ENCODE results near the gene FAM20B. TPM values are rescaled to one million over a fixed set of nuclear protein-coding genes. Genes with fewer than 3 reads are reported as not detected.

Gene FAM20B
- total and polyA plus RNA-seq, 2 donors (not counting 1 experiment from before 2014, with no cell fraction given) = 5.2 to 32.8 TPM

DNA sequence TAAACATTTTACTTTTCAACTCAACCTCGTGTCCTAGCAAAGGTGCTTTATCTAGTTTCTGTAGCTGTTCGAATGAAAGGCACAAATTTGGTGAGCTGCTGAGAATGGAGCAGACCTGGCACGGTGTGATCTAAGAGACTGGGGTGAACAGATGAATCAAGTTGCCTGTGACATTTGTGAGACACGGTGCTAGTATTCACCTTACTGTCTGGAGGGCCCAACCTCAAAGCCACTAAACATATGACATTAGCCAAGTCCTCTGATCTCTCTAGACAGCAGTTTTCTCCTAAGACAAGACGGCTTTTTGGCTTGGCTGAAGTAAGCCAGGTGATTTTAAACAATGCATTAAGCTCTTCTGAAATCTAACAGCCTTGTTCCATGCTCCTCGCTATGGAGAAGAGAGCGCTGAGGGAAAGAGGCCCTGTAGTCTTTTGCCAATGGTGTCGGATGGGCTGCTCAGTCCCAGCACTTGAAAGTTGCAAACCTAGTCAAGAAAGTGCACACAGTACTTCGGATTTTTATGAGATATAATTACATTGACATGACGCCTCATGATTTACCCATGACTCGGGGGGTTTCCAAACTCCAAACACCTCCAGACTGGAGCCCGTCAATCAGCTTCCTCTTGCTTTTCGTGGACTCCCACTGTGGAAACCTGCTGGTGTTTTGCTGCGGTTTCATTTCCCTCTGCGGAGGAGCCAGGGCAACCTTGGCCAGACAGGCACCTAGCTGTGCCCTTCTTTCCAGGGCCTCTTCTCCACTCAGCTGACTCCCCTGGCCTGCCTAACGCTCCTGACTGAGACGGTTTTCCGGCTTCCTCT is 55.4 kb downstream of the FAM20B start:
- peak; percentile 93 for DNase-seq
- H3K79me2 ChIP-seq (ENCODE audit: control insufficient read depth, insufficient read depth, low read length) = peaks cover 38% of the 10 kb centered on the region
- Mint-ChIP-seq H3K4me3 (peak overlapping the region; percentile 98), H3K9me3 (ENCODE audit: insufficient read depth) (no peaks in the 10 kb centered on the region), H3K4me1 (peaks cover 45% of the 10 kb centered on the region), H3K27ac (peak overlapping the region; percentile 97), H3K27me3 (no peaks in the 10 kb centered on the region)
- peak overlapping the region; percentile 72 to 95 (median 87) for H3K4me3 ChIP-seq (ENCODE audit: control extremely low read depth in 1 of 5, extremely low read depth in 1 of 5, insufficient read depth in 1 of 5, low read depth in 2 of 5, low read length in 4 of 5)
- 33% methylated on average over 15 of the region's 18 CpGs for WGBS (ENCODE audit: insufficient coverage)
- intact Hi-C loops (cut with micrococcal nuclease) = loop anchor here (1.0 to 5.0 kb wide), 8 partner anchors 46 to 801 kb away; partner anchors contain the start of genes ABL2, RALGPS2, SOAT1 and TOR1AIP1
- H2AFZ ChIP-seq (ENCODE audit: insufficient read depth, low read depth, low read length, poor library complexity, severe bottlenecking) = peak overlapping the region; percentile 59
- TF ChIP-seq EZH2 (IDR thresholded peaks at IDR 0.05; ENCODE audit: borderline replicate concordance, insufficient read depth, low read depth, low read length, poor library complexity, severe bottlenecking) = no peak
- no peak for TF ChIP-seq CTCF (IDR thresholded peaks at IDR 0.05)
- H3K4me1 ChIP-seq (ENCODE audit: control insufficient read depth in 2 of 2, insufficient read depth in 2 of 2, low read length in 2 of 2) = peaks cover 24 to 36% of the 10 kb centered on the region in 2 donors
- peak overlapping the region; percentile 94 to 95 for H3K27ac ChIP-seq (ENCODE audit: low read length in 2 of 2)
- no peaks in the 10 kb centered on the region for H3K27me3 ChIP-seq (replicated peaks in 1 of 4; ENCODE audit: control extremely low read depth in 1 of 4, control insufficient read depth in 3 of 4, insufficient read depth in 4 of 4, low read length in 3 of 4)
- ChIA-PET POLR2A (interaction anchor here (1.3 to 2.9 kb wide), 3 partner anchors 54 to 285 kb away, joined by 7 to 10 read pairs (median 7); partner anchors contain the start of genes AXDND1 and SOAT1), CTCF (interaction anchor here (0.6 to 11.5 kb wide), 11 partner anchors 24 to 730 kb away, joined by 3 to 183 read pairs (median 12); partner anchors contain the start of genes AXDND1 and SOAT1)
- H3K9me3 ChIP-seq (ENCODE audit: control extremely low read depth in 1 of 3, control insufficient read depth in 2 of 3, insufficient read depth in 1 of 3, low read length in 2 of 3) = no peaks in the 10 kb centered on the region
- H3K36me3 ChIP-seq (replicated peaks in 1 of 2; ENCODE audit: control extremely low read depth in 1 of 2, control insufficient read depth in 1 of 2, extremely low read depth in 1 of 2, insufficient read depth in 2 of 2, low read length in 1 of 2) = peaks cover 1 to 12% of the 10 kb centered on the region in 2 experiments
- H3K9ac ChIP-seq (ENCODE audit: low read length) = peak overlapping the region; percentile 92
- peak; percentile 28 for ATAC-seq (ENCODE audit: low read depth)
- peak overlapping the region; percentile 96 for H3K4me2 ChIP-seq (replicated peaks; ENCODE audit: low read depth, low read length, poor library complexity, severe bottlenecking)
- peaks cover 21% of the 10 kb centered on the region for H4K20me1 ChIP-seq (ENCODE audit: control insufficient read depth, insufficient read depth, low read length, poor library complexity, severe bottlenecking)

All from B cell (primary cell).